Mesodermal cell (in vitro differentiated cells): Measurements from ENCODE around the gene CCDC154.

Experiments
- H3K27ac ChIP-seq: 2 replicates; pipeline ENCODE4 v1.7.0; 2013; ENCODE audit warnings: mild to moderate bottlenecking, low read depth, low read length, moderate library complexity; ENCODE audit not compliant: severe bottlenecking
- H3K36me3 ChIP-seq: 2 replicates; pipeline ENCODE4 v1.7.1; 2013; ENCODE audit warnings: mild to moderate bottlenecking, low read length, moderate library complexity; ENCODE audit not compliant: control insufficient read depth, insufficient read depth
- H3K4me1 ChIP-seq: one replicate; pipeline ENCODE4 v1.7.1; 2013; ENCODE audit warnings: mild to moderate bottlenecking, low read length; ENCODE audit not compliant: insufficient read depth, control insufficient read depth, poor library complexity, severe bottlenecking
- H3K4me3 ChIP-seq: 2 replicates; pipeline ENCODE4 v1.7.0; 2013; ENCODE audit warnings: low read length, control low read depth, mild to moderate bottlenecking; ENCODE audit not compliant: insufficient read depth, poor library complexity, severe bottlenecking; ENCODE audit errors: extremely low read depth
- H3K9me3 ChIP-seq: 2 replicates; pipeline ENCODE4 v1.7.1; 2013; ENCODE audit warnings: mild to moderate bottlenecking, low read length, moderate library complexity; ENCODE audit not compliant: control insufficient read depth
- WGBS, 2 experiments: methylation state at CpG; one replicate each; pipeline ENCODE4 v1.1.5; 2013; ENCODE audit warnings: missing lambda C conversion rate in 2 of 2; ENCODE audit not compliant: insufficient coverage in 2 of 2; 5-methylcytosine and 5-hydroxymethylcytosine counted together

The CCDC154 gene

GRCh38 chr16:1435921-1436697 is 8.2 kb downstream of the CCDC154 start:
- H3K27ac ChIP-seq = no peak overlapping the region
- no peaks in the 10 kb centered on the region for H3K4me1 ChIP-seq
- no peaks in the 10 kb centered on the region for H3K36me3 ChIP-seq
- no peak overlapping the region for H3K4me3 ChIP-seq
- 83 to 85% methylated on average over 19 to 25 of the region's 32 CpGs for WGBS, 2 experiments
- no peaks in the 10 kb centered on the region for H3K9me3 ChIP-seq

- 94 to 96% methylated on average over 37 to 40 of the region's 40 CpGs for WGBS, 2 experiments
- no peaks in the 10 kb centered on the region for H3K9me3 ChIP-seq
Measured at GRCh38 chr16:1434644-1435592, 9.4 kb downstream of the CCDC154 start.

DNA sequence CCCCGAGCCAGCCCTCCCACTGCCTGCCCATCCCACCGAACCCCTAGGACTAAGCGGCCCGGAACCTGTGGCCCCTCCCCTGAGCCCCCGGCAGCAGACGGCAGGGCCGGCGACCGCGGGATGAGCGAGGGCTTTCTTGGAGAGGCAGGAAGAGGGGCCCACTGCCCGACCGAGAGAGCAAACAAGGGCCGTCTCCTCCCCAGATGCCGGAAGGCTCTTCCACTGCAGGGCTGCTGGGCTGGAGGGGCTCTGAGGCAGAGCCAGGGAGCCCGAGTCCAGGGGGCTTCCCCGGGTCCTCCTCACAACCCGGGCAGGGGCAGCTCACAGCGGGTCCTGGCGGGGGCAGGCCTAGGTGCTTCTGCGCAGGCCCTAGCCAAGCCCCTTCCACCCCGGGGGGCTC is 10.6 kb downstream of the CCDC154 start:
- Histone ChIP-seq H3K36me3 (no peaks in the 10 kb centered on the region), H3K4me1 (no peaks in the 10 kb centered on the region), H3K27ac (no peak overlapping the region), H3K9me3 (no peaks in the 10 kb centered on the region), H3K4me3 (no peak overlapping the region)
- WGBS, 2 experiments = 85 to 87% methylated on average over 18 to 21 of the region's 22 CpGs

More at GRCh38 chr16:1434644-1435592, 9.4 kb downstream of the CCDC154 start:
- Histone ChIP-seq H3K4me1 (no peaks in the 10 kb centered on the region), H3K4me3 (no peak overlapping the region), H3K36me3 (no peaks in the 10 kb centered on the region), H3K27ac (no peak overlapping the region)

DNA sequence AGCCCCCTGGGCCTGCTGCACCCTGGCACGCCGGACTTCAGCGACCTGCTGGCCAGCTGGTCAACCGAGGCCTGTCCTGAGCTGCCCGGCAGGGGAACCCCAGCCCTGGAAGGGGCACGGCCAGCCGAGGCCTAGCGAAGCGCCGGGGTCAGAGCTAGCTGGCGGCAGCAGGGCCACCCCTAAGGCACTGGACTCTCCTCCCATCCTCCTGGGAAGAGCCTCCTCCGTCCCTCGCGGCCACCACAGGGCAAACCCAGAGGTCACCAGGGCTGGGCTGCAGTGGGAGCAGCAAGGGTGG is 11.1 kb downstream of the CCDC154 start:
- WGBS, 2 experiments = 96 to 98% methylated on average over 10 to 12 of the region's 14 CpGs
- Histone ChIP-seq H3K36me3 (no peaks in the 10 kb centered on the region), H3K4me3 (no peak overlapping the region), H3K27ac (no peak overlapping the region), H3K4me1 (no peaks in the 10 kb centered on the region), H3K9me3 (no peaks in the 10 kb centered on the region)

DNA sequence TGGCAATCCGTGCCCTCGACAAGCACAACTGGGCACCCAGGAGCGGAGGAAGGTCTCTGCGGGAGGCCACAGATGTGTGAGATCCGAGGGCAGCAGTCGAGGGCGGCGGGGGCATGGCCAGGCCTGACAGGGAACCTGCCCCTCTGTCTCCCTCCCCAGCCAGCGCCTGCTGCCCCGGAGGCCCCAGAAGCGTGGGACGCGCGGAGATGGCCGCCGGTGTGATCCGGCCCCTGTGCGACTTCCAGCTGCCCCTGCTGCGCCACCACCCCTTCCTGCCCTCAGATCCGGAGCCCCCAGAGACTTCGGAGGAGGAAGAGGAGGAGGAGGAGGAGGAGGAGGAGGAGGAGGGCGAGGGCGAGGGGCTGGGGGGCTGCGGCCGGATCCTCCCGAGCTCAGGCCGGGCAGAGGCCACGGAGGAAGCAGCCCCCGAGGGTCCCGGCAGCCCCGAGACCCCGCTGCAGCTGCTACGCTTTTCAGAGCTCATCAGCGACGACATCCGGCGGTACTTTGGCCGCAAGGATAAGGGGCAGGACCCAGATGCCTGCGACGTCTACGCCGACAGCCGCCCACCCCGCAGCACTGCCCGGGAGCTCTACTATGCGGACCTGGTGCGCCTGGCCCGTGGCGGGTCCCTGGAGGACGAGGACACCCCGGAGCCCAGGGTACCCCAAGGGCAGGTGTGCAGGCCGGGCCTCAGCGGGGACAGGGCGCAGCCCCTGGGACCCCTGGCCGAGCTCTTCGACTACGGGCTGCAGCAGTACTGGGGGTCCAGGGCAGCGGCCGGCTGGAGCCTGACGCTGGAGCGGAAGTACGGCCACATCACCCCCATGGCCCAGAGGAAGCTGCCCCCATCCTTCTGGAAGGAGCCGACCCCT is 11.7 kb downstream of the CCDC154 start:
- Histone ChIP-seq H3K4me1 (no peaks in the 10 kb centered on the region), H3K36me3 (no peaks in the 10 kb centered on the region), H3K9me3 (no peaks in the 10 kb centered on the region), H3K4me3 (no peak overlapping the region), H3K27ac (no peak overlapping the region)
- WGBS, 2 experiments = 88 to 94% methylated on average over 44 to 52 of the region's 63 CpGs

GRCh38 chr16:1431497-1432270 is 12.7 kb downstream of the CCDC154 start:
- WGBS, 2 experiments = 84 to 88% methylated on average over 15 to 16 of the region's 20 CpGs
- H3K4me3 ChIP-seq = no peak overlapping the region
- H3K36me3 ChIP-seq = no peaks in the 10 kb centered on the region
- no peaks in the 10 kb centered on the region for H3K4me1 ChIP-seq
- H3K27ac ChIP-seq = no peak overlapping the region
- H3K9me3 ChIP-seq = no peaks in the 10 kb centered on the region

GRCh38 chr16:1430759-1431496 is 13.4 kb downstream of the CCDC154 start, which contains the start of gene PERCC1:
PERCC1 (plus strand) TSS chr16:1431078; CDS start chr16:1432594, 1,516 bp downstream.
- 86 to 90% methylated on average over 29 to 34 of the region's 35 CpGs for WGBS, 2 experiments
- no peak within 1 kb of the TSS for H3K4me3 ChIP-seq
- no peak within 1 kb of the TSS for H3K27ac ChIP-seq
- no peaks in the 10 kb centered on the region for H3K36me3 ChIP-seq
- H3K9me3 ChIP-seq = no peaks in the 10 kb centered on the region
- H3K4me1 ChIP-seq = no peaks in the 10 kb centered on the region

- Histone ChIP-seq H3K4me1 (no peaks in the 10 kb centered on the region), H3K27ac (no peak overlapping the region), H3K9me3 (no peaks in the 10 kb centered on the region), H3K36me3 (no peaks in the 10 kb centered on the region), H3K4me3 (no peak overlapping the region)
- WGBS, 2 experiments = 85 to 93% methylated on average over 6 to 10 of the region's 14 CpGs
Measured at GRCh38 chr16:1430214-1430758, 14.1 kb downstream of the CCDC154 start.

DNA sequence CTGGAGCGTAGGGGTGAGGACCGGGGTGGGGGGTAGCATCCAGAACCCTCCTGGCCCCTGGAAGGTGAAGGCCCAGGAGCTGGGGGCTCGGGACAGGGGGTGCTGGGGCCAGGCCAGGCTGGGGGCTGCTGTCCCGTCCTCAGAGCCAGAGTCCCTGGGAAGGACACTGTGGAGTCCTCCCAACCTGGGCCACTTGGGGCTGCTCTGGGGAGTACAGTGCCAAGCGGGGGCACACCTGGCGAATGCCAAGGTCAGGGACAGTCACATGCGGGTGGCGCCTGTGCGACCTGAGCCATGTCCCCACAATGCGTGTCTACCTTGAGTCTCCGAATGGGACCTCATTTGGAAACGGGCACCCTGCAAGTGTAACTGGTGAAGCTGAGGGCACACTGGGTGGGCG is 14.7 kb downstream of the CCDC154 start:
- WGBS, 2 experiments = 94 to 95% methylated on average over 13 of the region's 13 CpGs
- Histone ChIP-seq H3K4me1 (no peaks in the 10 kb centered on the region), H3K9me3 (no peaks in the 10 kb centered on the region), H3K27ac (no peak overlapping the region), H3K36me3 (no peaks in the 10 kb centered on the region), H3K4me3 (no peak overlapping the region)
